Activated effector memory CD4-positive, alpha-beta T cell treated with anti-CD3 and anti-CD28 coated beads, Interleukin-2, amount 50 U/mL, for 16 hours (primary cell): ENCODE results near the gene PRCD.
A peak's percentile ranks its signal among the peaks of the same experiment; 100 is the strongest.
"Not testable (repeated sequence)": the region's sequence is repeated elsewhere in the genome, so short reads cannot be mapped to it uniquely, and the experiment has no call there.

Experiments
- DNase-seq: peaks from one replicate; pipeline ENCODE4 v3.0.0-alpha.2; 2020

Gene PRCD

GRCh38 chr17:76558198-76559095 lies 18.6 kb downstream of the PRCD start:
- no peak for DNase-seq

- DNase-seq: not testable (repeated sequence)
These were observed 19.6 kb downstream of the PRCD start for GRCh38 chr17:76559460-76559859.

DNA sequence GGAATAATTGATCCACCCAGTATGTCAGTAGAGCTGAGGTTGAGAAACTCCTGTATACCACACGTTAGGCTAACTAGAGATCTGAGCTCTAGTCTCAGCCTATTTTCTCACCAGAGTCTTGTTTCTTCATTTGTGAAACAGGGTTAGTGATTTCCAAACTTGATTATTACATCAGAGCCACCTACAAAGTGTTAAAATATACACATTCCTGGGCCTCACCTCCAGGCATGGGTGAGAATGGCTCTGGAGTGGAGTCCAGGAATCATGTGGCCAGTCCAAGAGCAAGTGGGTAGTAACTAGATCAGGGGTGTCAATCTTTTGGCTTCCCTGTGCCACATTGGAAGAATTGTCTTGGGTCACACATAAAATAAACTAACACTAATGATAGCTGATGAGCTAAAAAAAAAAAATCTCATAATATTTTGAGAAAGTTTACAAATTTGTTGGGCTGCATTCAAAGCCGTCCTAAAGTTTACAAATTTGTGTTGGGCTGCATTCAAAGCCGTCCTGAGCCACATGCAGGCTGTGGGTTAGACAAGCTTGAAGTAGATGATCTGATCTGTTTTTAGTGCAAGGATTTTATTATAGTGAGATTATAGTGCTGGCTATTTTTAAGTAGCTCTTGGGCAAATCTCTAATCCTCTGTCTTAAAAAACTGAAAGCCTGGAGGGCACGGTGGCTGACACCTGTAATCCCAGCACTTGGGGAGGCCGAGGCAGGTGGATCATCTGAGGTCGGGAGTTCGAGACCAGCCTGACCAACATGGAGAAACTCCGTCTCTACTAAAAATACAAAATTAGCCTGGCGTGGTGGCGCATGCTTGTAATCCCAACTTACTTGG lies 20.4 kb downstream of the PRCD start:
- DNase-seq: no peak

DNA sequence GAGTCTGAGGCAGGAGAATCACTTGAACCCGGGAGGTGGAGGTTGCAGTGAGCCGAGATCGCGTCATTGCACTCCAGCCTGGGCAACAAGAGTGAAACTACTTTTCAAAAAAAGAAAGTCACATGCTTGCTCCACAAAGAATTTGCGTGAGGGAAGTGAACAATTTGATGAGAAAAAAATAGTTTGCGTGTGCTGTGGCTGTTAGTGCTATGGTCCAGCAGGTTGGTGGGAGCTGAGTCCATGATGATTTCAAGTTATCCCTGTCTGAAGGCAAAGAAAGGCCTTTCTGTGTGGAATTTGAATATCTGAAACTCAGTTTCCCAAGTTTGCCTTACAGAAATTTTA lies 21.0 kb downstream of the PRCD start:
- DNase-seq: no peak

- no peak for DNase-seq
These were observed 21.5 kb downstream of the PRCD start for GRCh38 chr17:76561332-76561731.

- DNase-seq: no peak
These were observed 22.0 kb downstream of the PRCD start for GRCh38 chr17:76561799-76562268.

GRCh38 chr17:76562734-76563148 lies 22.9 kb downstream of the PRCD start:
- DNase-seq: no peak

- not testable (repeated sequence) for DNase-seq
These were observed 23.5 kb downstream of the PRCD start for GRCh38 chr17:76563359-76563758.

DNA sequence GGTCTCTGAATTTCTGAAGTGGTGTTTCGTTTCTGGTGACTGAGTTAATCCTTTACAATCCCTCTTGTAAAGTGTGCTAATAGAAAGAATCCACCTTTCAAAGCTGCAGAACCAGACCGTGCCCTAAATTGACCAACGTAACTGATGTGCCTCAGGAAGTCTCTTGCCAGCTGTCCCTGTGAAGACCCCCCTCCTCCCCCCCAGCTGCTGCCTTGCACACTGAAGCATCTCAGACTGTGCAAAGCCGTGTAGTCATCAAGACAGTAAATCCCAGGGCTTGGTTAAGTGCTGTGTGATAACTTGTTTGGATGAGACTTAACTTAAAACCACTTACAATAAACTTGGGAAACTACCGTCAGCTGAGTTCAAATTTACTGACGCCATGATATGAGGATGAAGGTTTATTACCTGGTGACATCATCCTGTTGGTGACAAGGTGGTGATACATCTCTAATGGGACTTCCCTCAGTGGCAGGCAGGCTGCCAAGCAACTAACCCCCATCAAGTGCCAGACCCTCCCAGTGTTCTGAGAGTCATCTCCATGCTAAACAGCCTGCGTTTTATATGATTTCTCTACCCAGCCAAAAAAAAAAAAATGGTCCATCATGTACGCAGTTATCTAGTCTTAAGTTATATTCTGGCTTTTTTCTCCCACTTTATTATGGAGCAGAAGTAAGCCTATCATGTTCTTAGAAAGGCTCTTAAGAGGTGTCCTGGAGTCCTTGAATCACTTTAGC lies 25.3 kb downstream of the PRCD start:
- DNase-seq: peak; percentile 76

DNA sequence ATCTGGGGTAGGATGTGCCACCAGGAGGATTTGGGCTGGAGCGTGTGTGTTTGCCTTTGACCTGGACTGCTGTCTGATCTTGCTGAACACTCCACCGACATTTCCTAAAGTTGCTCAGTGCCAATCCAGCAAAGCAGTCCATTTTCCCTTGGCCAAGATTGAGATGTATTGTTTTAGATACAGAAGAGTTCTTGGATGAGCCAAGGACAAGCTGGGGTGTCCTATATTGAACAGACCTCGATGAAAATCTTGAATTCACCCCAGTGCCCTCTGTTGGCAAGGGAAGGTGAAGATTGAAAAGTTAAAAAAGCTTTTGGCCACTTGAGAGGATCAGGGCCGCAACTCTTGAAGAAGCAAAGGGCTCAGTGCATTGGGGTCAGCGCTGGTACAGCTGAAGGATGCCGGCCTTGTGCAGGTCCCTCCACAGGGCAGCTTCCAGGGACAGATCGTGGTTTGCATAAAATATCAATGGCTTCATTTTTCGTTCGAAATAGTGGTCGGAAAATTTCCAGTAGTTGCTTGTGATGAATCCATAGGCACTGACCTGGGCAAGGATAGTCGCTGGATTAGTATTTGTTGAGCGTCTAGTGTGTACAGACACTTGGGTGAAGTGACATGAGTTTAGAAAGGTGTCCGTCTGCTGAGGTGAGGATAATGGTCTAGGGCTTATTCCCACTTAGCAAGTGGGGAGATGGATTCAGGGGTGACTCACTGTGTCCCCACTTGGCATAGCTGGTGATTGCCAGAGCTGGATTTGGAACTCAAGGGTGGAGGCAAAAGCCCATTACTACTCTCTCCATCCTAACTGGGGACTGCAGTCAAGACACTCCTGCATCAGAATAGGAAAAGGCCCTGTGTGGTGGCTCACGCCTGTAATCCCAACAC lies 26.1 kb downstream of the PRCD start:
- no peak for DNase-seq

GRCh38 chr17:76566613-76566943 lies 26.7 kb downstream of the PRCD start:
- DNase-seq: no peak

DNA sequence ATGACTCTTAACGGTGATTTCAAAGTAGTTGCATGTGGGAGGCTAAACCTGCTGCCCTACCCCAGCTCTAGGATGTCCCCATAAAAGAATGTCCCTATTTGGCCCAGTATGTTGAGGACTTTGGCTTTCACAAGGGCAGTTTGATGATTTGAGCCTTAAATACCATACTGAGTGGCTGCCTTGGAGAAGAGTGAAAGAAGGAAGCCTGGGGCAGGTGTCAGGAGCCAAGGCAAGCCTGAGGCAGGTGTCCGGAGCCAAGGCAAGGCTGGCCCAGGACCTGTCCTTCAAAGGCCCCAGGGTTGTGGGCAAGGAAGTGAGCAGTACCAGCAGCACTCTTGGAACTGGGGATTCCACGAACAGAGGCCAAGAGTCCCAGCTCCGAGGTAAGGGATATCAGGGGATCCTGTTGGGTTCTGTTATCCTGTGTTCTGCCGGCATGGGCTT lies 27.2 kb downstream of the PRCD start:
- DNase-seq: no peak

DNA sequence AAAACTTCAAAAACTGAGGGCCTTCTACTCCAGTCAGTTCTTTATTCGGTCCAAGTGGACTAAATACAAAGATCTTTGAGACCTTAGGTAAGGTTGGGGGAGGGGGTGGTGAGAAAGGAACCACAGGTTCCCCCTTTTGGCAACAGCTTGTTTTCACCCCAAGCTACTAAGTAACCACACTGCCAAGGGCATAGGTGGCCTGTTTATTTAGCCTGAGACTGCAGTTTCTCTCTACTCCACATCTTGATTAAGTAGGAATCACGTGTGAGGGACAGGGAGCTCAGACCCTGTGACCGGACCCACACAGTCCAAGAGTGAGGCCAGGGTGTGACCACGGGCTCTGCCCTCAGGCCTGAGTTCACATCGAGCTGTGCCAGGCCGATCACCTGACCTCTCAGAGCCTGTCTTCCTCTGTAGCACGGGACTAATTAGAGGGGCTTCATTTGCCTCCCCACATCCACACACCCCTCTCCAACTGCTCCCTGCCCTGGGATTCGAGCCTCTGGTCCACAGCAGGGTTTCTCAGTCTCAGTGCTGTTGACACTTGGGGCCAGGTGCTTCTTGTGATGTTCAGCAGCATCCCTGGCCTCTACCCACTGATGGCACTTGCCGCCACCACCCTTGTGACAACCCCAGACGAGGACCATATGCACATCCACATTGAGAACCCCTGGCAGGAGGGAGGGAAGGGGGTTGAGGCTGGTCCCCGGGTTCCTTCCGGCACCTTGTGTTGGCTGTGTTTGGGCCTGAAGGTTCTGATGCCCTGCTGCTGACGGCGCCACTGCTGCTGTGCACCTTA lies 28.0 kb downstream of the PRCD start:
- no peak for DNase-seq

- DNase-seq: no peak
These were observed 29.0 kb downstream of the PRCD start for GRCh38 chr17:76568811-76569221.

GRCh38 chr17:76569607-76570279 lies 29.9 kb downstream of the PRCD start:
- DNase-seq: no peak

DNA sequence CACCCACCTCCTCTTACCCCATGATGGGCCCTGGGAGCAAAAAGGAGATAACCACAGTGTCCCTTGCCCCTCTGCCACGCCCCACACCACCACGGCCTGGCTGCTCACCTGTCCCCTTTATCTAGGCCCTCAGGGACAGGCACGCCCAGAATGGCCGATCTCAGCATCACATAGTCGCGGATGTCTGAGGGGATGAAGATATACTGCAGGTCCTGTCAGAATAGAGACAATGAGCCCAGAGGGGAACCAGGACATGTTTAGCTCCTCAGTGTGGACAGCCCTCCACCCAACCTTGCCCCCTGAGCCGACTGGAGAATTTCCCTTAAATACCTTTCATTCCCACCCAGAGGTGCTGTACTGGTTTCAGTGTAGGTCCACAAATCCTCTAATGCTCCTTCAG lies 30.6 kb downstream of the PRCD start:
- no peak for DNase-seq

GRCh38 chr17:76570877-76571471 lies 31.1 kb downstream of the PRCD start:
- DNase-seq: no peak

DNA sequence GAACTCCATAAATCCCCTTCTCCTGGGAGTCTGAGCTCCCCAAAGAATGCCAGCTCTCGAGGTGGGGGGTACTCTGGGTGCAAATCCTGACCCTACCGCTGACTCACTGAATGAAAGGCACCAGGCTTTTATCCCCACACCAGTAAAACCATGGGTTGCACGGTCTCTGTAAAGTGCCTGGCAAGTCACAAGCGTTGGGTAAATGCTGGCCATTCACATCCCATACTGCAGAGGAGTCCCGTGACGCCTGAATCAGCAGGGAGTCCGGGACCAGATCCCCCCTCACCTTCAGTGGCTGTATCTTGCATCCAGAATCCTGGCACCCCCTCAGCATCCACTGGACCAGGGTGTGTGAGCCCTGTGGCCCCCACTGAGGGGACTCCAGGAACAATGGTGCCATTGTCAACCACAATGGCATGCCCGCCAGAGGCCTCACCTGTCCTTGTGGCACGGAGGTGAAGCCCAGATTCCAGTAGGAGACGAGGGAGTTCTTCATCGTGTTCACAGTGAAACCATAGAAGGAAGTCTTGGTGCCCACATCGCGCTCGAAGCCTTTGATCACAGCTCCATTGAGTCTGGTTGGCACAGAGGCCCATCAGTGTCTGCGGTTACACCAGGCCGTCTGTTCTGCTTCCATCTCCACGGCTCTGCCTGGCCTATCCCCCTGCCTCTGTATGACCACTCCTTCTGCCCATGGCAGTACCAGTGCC lies 32.5 kb downstream of the PRCD start:
- no peak for DNase-seq

DNA sequence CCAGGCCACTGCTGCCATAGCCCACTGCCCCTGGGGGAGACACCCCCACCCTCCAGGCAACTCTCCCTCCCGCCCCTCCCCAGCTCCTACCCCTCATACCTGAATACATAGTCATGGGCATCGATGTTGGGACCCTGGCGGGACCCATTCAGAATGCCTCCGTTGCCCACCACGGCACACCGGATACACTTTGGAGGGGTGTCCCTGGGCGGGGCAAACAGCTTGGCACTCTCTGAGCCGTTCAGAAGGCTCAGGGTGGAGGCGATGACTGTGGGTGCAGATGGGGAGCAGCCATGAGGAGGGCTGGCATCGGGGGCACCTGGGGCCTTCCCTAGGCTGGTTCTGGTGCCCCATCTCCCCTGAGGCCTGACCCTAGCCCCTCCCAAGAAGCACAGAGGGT lies 33.3 kb downstream of the PRCD start:
- no peak for DNase-seq

DNA sequence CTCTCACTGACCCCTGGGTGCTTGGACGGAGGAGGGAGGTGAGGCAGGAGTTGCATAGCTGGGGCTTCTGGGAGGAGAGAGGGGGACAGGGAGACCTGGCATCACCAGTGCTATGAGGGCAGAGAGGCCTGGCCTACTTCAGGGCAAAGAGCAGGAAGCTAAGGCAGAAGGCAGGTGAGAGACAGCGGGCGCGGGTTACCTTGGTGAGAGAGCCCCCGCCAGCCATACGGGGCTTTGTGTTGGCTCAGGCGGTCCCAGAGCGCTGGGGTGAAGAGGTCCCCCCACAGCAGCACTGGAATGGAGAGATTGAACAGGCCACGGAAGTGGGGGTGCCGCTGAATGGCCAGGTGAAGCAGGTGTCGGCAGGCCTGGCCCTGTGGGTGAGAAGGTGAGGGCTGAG lies 34.3 kb downstream of the PRCD start:
- no peak for DNase-seq
